SIG-M5 treated with dmso at 0.1 percent for 504 hours (cell line): ENCODE results near the gene ANKRD50.

Experiments used
- DNase-seq: peaks from one replicate; lab custom pipeline; 2025; ENCODE audit not compliant: unreplicated experiment; lab: John Stamatoyannopoulos, UW

ANKRD50 gene, protein sequence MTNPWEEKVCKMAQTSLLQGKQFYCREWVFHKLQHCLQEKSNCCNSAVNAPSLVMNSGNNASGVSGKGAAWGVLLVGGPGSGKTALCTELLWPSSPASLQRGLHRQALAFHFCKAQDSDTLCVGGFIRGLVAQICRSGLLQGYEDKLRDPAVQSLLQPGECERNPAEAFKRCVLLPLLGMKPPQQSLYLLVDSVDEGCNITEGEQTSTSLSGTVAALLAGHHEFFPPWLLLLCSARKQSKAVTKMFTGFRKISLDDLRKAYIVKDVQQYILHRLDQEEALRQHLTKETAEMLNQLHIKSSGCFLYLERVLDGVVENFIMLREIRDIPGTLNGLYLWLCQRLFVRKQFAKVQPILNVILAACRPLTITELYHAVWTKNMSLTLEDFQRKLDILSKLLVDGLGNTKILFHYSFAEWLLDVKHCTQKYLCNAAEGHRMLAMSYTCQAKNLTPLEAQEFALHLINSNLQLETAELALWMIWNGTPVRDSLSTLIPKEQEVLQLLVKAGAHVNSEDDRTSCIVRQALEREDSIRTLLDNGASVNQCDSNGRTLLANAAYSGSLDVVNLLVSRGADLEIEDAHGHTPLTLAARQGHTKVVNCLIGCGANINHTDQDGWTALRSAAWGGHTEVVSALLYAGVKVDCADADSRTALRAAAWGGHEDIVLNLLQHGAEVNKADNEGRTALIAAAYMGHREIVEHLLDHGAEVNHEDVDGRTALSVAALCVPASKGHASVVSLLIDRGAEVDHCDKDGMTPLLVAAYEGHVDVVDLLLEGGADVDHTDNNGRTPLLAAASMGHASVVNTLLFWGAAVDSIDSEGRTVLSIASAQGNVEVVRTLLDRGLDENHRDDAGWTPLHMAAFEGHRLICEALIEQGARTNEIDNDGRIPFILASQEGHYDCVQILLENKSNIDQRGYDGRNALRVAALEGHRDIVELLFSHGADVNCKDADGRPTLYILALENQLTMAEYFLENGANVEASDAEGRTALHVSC (N-terminal part only)

DNA sequence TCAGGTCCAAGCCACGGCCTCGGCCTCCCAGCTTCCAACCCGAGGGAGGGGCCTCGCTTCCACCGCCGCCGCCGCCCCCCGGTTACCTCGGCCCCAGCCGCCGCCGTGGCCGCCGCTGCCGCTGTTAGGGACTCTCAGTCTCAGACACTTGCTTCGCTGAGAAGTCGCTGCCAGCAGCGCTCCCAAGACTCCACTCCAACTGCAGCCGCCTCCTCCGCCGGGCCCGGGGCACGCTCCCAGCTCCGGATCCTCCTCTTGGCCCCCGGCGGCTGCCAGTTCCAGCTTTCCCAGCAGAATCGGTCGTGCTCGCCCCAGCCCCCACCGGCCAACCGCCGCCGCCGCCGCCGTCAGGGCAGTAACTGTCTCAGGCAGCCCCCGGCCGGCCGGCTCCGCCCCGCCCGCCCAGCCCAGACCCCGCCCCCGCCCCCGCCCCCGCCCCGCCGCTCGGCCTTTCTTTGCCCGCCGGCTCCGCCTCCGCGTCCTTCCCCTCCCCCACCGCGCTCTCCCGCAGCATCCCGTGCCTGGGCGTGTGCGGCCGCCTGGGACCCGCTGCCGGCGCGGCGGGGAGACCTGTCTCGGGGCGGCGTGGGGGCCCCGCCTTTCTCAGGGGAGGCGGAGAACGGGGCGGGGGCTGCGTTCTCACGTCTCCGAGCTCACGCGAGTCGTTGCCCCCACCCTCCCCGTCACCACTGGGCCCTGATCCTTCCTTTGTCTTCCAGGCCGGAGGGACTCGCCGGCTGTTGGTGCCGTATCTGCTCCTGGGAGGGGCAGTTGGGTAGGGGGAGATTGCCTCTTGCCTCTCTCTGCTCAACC lies at the start of gene ANKRD50:
ANKRD50 (minus strand) TSS at position 361 of the 813 bp plus-strand sequence. CDS start 2,221 bp downstream, outside the sequence.
- peak; percentile 85 for DNase-seq

DNA sequence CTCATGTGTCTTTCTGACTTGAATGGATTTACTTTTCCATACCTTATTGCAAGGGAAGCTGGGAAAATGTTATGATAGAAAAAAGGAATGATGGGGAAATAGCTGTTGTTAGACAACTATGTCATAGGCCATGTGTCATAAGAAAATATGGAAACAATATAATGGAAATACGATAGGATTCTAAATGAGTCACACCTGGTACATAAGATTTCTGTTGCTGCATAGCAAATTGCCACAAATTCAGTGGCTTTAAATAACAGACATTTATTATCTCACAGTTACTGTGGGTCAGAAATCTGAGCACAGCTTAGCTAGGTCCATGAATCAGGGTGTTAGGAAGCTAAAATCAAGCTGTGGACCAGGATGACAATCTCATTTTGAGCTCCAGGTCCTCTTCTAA lies 44.6 kb upstream of the ANKRD50 start:
- no peak for DNase-seq

DNA sequence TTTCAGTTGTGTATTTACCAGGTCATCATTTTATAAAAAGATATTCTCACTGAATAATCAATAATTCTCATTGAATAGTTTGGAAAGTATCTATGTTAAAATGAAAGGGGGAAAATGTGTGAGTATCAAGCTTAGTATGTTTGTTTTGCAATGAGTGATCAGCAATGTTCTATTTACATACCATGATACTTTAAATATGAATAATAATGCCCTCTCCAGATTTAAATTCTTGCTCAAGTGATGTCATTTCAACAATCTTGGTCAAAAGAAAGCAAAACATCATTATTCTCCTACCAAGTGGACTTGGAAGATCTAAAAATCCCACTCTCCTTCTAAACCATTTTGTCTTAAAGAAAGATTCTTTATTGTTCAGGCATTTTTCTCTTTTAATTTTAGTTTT lies 42.1 kb upstream of the ANKRD50 start:
- no peak for DNase-seq

DNA sequence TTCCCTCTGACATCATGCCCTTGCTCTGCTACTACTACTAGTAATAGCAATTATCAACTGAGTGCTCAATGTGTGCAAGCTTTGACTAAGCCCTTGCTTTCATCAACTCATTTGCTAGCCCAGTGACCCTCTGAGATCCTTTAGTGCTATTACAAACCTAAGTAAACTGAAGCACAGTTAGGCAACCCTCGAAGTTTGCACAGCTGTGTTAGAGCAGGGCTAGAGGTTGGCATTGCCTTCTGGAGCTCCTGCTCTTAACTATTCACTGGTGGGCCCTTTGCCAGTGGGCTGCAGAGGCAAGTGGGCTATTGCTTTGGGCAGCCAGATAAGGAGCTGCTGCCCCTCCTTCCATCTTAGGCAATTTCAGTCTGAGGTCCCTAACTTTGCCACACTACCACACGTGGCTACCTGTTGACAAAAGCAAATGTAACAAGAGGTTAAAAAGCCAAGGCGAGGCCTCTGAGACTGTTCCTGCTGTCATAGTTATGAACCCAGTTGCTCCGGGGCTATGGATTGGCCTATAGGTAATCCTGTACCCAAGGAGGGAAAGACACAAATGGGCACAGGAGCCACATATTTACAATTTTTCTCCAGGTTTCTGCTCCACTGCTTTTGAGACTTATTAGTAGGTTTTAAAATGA lies 41.5 kb upstream of the ANKRD50 start:
- peak; percentile 18 for DNase-seq

DNA sequence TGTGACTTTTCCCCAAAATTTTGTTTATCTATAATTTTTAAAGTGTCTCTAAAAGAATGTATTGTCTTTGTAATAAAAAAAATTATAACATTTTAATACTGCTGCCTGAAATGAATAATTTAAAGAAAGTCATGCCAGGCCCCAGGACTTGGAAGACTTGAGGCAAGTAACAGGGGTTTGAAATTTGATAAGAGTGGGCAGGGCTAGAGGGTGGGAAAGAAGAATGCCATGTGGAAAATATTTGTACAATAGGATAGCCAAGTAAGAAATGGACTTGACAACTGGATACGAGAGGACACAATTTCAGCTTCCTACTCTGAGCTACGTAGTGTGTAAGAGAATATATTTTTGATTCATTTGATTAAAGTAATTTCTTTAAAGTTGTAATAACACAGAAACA lies 36.9 kb upstream of the ANKRD50 start:
- DNase-seq = no peak

DNA sequence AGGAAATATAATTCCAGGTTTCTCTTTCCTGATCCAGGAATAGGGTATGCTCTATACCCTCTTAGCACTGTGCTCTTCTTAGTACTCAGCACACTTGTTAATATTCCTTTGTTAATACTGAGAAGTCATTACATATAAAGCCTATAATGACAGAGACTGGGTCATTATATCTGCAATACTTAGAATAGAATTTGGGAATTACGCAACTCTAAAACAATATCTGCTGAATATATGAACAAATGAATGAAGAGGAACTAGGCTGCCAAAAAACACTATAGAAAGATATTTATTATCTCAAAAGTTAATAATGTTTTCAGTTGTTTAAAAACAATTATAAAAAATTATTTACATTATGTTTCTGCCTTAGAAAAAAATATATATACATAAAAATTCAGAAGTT lies 36.4 kb upstream of the ANKRD50 start:
- DNase-seq = no peak

DNA sequence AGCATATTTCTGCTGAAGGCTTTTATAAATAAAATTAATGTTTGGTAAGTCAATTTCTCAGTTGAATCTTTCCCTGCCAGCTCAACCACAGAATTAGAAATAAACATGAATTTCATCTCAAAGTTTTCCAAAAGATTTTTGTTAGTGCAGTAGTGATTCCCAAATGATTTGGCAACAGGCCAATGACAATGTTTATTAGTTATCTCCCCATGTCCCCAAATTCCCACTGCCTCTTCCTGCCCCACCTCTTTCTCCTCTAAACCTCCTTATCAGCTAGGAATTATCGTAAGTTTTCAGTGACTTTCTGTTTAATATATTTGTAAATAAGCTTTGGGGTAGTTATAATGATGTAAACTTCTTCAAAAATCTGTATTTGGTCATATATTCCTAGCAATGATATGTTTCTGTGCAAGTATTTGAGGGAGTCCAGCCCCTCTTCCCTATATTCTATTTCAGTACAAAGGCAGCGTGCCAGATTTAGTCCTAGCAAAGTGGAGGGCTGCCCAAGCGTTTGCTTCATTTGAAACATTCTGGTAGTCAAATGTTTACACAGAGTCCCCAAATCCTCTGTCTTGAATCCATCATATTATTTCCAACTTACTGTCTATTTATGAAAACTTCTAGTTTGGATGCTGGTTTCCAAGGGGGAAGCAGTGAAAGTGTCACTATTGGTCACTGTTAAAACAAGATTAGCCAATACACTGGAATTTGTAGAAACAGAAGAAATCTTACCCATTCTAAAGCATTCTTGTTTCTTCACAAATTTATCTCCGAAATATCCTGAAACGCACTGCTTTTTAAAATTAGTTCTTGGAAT lies 33.7 kb upstream of the ANKRD50 start:
- no peak for DNase-seq

DNA sequence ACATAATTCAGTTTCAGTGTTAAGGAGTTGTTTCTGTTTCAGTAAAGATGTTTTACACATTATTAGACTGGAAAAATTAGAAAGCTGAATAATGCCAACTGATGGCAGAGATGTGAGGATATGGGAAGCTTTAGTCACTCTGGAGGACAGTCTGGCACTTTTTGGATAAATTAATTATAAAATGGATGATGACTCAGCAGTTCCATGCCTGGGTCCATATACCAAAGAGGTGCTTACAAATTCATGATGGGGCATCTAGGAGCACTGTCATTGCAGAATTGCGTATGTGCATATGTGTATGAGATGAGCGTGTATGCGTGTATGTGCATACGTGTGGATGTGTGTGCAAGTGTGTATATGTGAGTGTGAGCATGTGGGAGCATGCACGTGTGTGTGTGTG lies 31.2 kb upstream of the ANKRD50 start:
- DNase-seq = no peak

DNA sequence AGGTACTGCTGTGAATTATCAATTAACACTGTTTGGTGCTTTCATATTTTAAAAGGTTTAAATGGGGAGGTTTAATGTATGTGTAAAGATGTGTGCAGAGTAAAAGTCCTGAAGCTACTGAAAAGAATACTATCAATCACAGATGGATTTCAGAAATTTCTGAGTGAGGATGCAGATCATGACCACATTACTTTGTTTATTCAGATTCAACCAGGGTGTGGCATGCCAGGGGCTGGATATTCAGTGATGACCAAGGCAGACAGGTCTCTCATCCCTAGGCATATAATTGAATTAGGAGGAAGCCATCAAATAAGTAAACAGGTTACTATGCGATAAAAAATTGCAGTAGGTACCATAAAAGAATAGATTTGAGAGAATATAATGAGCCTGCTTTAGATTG lies 28.0 kb upstream of the ANKRD50 start:
- no peak for DNase-seq

DNA sequence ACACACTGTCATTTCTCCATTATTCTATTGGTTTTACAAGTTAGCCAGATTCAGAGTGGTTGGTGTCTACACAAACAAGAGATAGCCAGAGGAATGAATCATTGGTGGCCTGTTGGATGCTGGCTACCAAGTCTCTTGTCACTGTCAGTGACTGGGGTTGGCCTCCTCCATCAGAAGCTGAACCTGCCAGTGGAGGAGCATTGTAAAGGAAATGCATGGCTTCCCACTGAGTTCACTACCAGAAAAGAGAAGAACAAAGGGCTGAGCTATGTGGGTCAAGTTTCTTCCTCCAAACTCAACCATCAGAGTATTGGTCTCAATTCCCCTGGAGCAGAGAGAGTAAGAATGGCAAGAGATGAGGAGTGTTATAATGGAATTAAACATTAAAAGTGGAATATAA lies 26.5 kb upstream of the ANKRD50 start:
- no peak for DNase-seq

DNA sequence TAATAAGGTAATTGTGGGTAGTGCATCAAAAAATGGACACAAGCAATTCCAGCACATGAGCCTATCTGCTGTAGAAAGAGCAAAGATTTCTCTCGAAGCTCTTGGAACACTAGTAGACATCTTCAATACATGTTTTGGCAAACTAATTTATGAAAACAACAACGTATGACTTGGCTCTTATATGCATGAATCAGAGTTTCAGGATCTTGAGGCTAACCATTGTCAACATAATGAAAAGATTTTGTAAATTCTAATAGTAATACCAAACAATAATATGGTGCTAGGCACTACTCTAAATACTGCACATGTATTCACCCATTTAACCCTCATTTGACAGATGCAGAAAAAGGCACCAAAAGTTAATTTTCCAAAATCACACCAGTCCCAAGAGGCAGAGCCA lies 25.1 kb upstream of the ANKRD50 start:
- no peak for DNase-seq

DNA sequence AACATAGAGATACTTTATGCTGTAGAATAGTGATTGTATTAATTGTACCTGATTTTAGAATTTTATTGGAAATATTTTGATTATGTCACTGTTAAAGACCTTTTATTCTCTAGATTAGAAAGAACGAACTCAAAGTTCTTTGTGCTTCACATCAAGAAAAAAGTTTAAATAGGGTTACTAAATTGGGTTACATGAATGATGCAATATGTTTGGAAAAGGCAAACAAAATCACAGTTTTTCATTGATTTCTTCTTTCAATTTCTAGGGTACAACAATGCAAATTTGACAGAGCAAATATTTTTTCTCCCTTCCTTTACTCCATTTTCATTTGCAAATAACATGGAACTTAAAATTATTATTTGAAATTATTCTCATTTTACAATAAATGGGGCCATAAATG lies 24.0 kb upstream of the ANKRD50 start:
- no peak for DNase-seq

DNA sequence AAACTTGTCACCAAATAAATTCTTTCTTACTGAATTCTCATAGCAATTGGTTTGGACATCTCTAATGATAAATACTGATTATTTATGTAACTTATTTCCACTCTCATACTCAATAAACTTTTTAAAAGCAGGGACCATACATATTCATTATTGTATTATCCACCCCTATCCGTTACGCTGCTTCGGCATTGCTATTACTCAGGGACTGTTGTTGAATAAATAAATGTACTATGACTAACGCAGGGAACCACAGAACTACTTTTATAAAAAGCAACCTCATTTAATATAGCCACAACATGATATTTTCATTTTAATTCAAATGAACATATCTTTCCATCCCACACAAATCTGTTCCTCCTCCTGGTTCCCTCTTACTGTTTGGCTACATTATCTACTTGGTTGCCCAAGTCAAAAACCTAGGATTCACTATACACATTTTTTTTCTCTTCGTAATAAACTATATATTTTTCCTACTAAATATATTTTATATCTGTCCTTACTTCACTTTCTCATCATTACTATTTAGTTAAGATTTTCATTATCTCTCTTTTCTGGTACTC lies 14.9 kb upstream of the ANKRD50 start:
- no peak for DNase-seq

DNA sequence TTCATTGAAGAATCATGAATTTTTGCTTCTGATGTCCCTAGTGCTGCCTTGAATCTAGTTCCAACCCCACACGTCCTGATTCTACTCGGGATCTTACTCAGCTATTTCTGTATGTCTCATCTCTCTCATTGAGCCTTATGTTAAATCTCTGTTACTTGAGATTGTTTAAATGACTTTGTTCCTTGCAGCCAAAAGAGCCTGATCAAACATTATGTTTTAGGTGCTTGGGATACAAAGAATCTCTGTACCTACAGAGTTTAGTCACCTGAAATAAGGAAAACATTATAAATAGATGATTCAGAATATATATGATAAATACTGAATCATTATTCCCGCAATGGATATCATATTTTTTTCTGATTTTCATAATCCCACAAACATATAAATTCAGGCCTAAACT lies 13.7 kb upstream of the ANKRD50 start:
- no peak for DNase-seq

DNA sequence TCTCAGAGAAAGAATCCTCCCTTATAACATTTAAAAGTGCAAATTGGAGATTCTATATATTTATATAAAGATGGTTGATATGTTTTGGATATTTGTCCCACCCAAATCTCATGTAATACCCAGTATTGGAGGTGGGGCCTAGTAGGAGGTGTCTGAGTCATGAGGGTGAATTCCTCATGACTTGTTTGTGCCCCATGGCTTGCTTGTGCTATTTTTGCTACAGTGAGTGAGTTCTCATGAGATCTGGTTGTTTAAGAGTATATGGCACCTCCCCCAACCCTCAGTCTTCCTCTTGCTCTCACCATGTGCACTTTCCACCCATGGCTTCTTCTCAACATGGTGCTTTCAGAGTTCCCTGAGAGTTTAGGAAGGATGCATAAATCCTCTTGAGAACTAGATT lies 9.5 kb upstream of the ANKRD50 start:
- DNase-seq = no peak

DNA sequence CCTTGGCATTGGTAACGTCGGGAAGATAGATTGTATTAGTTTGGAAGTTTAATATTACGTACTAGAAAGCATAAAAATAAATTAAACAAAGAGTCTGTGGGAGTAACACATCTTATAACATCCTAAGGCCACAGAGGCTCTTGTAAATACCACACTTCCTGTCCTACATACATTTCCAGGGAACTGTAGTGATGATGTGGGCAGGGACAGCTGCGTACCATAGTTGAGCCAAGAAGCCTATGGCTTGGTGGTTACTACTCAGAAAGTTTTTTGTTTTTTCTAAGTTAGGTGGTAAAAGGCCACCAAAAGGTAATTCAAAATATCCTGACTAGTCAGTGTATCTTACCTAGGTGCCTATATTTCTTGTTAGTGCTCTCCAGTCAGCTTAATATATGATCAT lies 4.6 kb upstream of the ANKRD50 start:
- no peak for DNase-seq

DNA sequence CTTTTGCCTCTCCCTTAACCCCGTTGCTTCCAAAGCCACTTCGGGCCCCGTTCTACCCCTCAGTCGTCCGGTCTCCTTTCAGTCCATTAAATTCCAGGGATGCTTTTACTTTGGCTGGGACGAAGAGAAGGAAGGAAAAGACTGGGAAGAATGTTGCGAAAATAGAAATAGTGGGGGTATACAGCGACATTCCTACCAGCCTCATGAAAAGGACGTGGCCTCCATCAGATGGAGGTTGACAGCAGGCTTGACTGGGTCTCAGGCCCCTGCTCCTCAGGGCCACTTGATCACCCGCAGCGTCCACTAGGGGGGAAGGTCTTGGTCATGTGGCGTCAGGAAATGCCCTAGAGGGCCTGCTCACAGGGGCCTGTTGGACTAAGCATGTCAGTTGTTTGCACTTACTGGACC lies 657 bp upstream of the ANKRD50 start:
- peak; percentile 50 for DNase-seq

DNA sequence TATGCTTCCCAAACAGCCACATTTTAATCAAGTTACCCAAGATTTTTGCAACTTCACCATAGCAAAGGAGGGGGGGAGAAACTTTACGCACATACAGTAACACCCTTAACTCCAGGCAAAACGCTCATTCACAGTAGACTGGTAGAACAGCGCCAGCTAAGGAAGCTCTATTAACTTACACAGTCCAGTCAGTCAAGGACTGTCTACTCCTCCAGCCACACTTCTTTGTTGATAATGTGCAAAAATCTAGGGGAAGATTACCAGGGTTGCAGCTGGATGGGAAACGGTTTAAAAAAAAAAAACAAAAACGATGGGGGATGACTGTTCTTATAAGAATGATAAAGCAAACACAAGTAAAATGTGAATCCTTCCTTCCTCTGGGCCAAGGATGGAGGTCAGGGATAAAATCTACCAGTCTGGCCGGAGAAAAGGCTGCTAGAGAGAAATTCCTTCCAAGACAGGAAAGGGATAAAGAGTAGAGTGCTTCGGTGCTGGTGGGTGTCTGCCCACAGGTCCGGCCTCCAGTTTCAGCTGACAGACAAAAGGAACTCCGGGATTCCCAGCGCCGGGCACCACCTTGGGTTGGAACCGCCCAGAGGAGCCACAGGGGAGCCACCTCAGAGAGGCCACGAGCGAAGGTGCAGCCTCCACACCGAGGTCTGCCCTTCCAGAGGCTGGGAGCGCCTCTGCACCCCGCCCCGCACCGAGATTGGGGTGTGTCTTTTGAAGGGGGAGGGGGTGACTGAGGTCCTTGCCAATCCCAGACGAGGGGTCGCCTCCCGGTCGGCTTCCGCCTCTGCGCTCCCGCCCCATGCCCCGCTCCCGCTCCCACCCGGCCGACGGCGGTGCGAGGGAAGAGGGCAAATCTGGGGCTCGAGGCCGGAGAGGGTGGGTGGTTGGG lies 811 bp downstream of the ANKRD50 start:
- DNase-seq = peak; percentile 94
